IMR-90 (cell line): ENCODE measurements around the gene DPP6. TPM values are rescaled to one million over a fixed set of nuclear protein-coding genes. Genes with fewer than 3 reads are reported as not detected.

Experiments
- ATAC-seq: fragments of 200-7000 bp; cut with Tn5 transposase; 2 replicates; pipeline ENCODE4 v1.9.1; 2020; ENCODE audit warnings: low read depth, mild to moderate bottlenecking, moderate library complexity
- BruUV-seq: library from RNA; stranded (reverse); fragments of 400-500 nt; replicated peaks from 2 replicates; lab custom pipeline; 2021; lab: Mats Ljungman, UMichigan
- CTCF ChIA-PET: fragments of 300-600 bp; formaldehyde crosslinking; extraction: SDS; loops from one replicate; lab custom pipeline; 2021; ENCODE audit warnings: antibody characterized with exemption; lab: Yijun Ruan, JAX
- POLR2A ChIA-PET: fragments of 300-600 bp; sonication (Branson Sonifier 250); formaldehyde crosslinking; loops from one replicate; lab custom pipeline; 2022; ENCODE audit warnings: antibody characterized with exemption; ENCODE audit not compliant: unreplicated experiment; lab: Charles Lee
- DNase-seq: peaks from one replicate; pipeline ENCODE4 v3.0.0; 2013
- H2AFZ ChIP-seq: replicated peaks from 2 replicates; pipeline ENCODE3; 2013; ENCODE audit warnings: low read length, mild to moderate bottlenecking; ENCODE audit not compliant: poor library complexity
- H2AK5ac ChIP-seq: 2 replicates; pipeline ENCODE4 v1.6.1; 2013; ENCODE audit warnings: low read depth, low read length, inconsistent platforms
- H2AK9ac ChIP-seq: replicated peaks from 2 replicates; pipeline ENCODE3; 2013; ENCODE audit warnings: mild to moderate bottlenecking, low read depth, low read length, moderate library complexity; ENCODE audit not compliant: poor library complexity
- H2BK120ac ChIP-seq: 2 replicates; pipeline ENCODE4 v1.6.1; 2013; ENCODE audit warnings: low read depth, low read length, inconsistent platforms
- H2BK15ac ChIP-seq: 3 replicates; pipeline ENCODE4 v1.6.1; 2013; ENCODE audit warnings: low read depth, low read length, inconsistent platforms
- H2BK20ac ChIP-seq: 2 replicates; pipeline ENCODE4 v1.6.1; 2013; ENCODE audit warnings: low read depth, mild to moderate bottlenecking, inconsistent platforms, low read length, moderate library complexity
- H2BK5ac ChIP-seq: 2 replicates; pipeline ENCODE4 v1.6.1; 2013; ENCODE audit warnings: mild to moderate bottlenecking, low read depth, low read length, inconsistent platforms; ENCODE audit not compliant: poor library complexity, severe bottlenecking
- H3K14ac ChIP-seq: replicated peaks from 2 replicates; pipeline ENCODE4 v1.6.1; 2013; ENCODE audit warnings: low read depth, low read length, inconsistent platforms
- H3K18ac ChIP-seq: 2 replicates; pipeline ENCODE4 v1.6.1; 2013; ENCODE audit warnings: low read depth, low read length, control low read depth
- H3K23ac ChIP-seq: 2 replicates; pipeline ENCODE4 v1.6.1; 2013; ENCODE audit warnings: low read depth, low read length, inconsistent platforms
- H3K27ac ChIP-seq: 2 replicates; pipeline ENCODE4 v1.5.1; 2013; ENCODE audit warnings: mild to moderate bottlenecking, control low read depth, low read length; ENCODE audit not compliant: insufficient read depth
- H3K27me3 ChIP-seq: 2 replicates; pipeline ENCODE4 v1.6.1; 2013; ENCODE audit warnings: low read length; ENCODE audit not compliant: control insufficient read depth, insufficient read depth
- H3K36me3 ChIP-seq: 2 replicates; pipeline ENCODE4 v1.6.1; 2013; ENCODE audit warnings: low read length, mixed read lengths; ENCODE audit not compliant: control insufficient read depth, insufficient read depth
- H3K4ac ChIP-seq: 2 replicates; pipeline ENCODE4 v1.6.1; 2013; ENCODE audit warnings: low read depth, low read length, inconsistent platforms
- H3K4me1 ChIP-seq: 2 replicates; pipeline ENCODE4 v1.6.1; 2013; ENCODE audit warnings: low read length, mixed read lengths; ENCODE audit not compliant: control insufficient read depth, insufficient read depth
- H3K4me2 ChIP-seq: 2 replicates; pipeline ENCODE4 v1.6.1; 2013; ENCODE audit warnings: low read depth, mild to moderate bottlenecking, control low read depth, low read length, moderate library complexity
- H3K4me3 ChIP-seq: 2 replicates; pipeline ENCODE4 v1.5.1; 2013; ENCODE audit warnings: low read depth, mild to moderate bottlenecking, control low read depth, low read length, moderate library complexity; ENCODE audit not compliant: insufficient read depth
- H3K56ac ChIP-seq: 2 replicates; pipeline ENCODE4 v1.6.1; 2013; ENCODE audit warnings: low read length, inconsistent platforms; ENCODE audit not compliant: insufficient read depth; ENCODE audit errors: extremely low read depth
- H3K79me1 ChIP-seq, 2 experiments: 2 replicates each; pipeline ENCODE4 v1.6.1; 2013; ENCODE audit warnings: low read length in 2 of 2, inconsistent platforms in 1 of 2, low read depth in 1 of 2
- H3K9ac ChIP-seq: 2 replicates; pipeline ENCODE4 v1.6.1; 2013; ENCODE audit warnings: low read depth, low read length, control low read depth
- H3K9me1 ChIP-seq: 2 replicates; pipeline ENCODE4 v1.6.1; 2013; ENCODE audit warnings: low read length, inconsistent platforms; ENCODE audit not compliant: insufficient read depth
- H3K9me3 ChIP-seq: 2 replicates; pipeline ENCODE4 v1.6.1; 2013; ENCODE audit warnings: low read length; ENCODE audit not compliant: control insufficient read depth, insufficient read depth
- H4K20me1 ChIP-seq: 2 replicates; pipeline ENCODE4 v1.6.1; 2013; ENCODE audit warnings: low read length, inconsistent platforms; ENCODE audit not compliant: insufficient read depth
- H4K5ac ChIP-seq: 2 replicates; pipeline ENCODE4 v1.6.1; 2013; ENCODE audit warnings: mild to moderate bottlenecking, low read depth, low read length, control low read depth
- H4K8ac ChIP-seq, 2 experiments: 2 replicates each; pipeline ENCODE4 v1.6.1; 2013; ENCODE audit warnings: low read depth in 2 of 2, low read length in 2 of 2, control low read depth in 1 of 2, inconsistent platforms in 1 of 2
- H4K91ac ChIP-seq: 2 replicates; pipeline ENCODE4 v1.6.1; 2013; ENCODE audit warnings: low read depth, low read length, inconsistent platforms; ENCODE audit not compliant: insufficient read depth
- CEBPB ChIP-seq: IDR thresholded peaks from 2 replicates; pipeline ENCODE4 v1.6.1; 2012; ENCODE audit warnings: low read depth, low read length, improper control_type of control experiment
- CHD1 ChIP-seq: IDR thresholded peaks from 2 replicates; pipeline ENCODE4 v1.6.1; 2012; ENCODE audit warnings: low read depth, low read length, improper control_type of control experiment
- MAFK ChIP-seq: IDR thresholded peaks from 2 replicates; pipeline ENCODE4 v1.6.1; 2012; ENCODE audit warnings: low read depth, low read length, improper control_type of control experiment
- MAZ ChIP-seq: IDR thresholded peaks from 2 replicates; pipeline ENCODE4 v1.6.1; 2012; ENCODE audit warnings: low read depth, mild to moderate bottlenecking, low read length, improper control_type of control experiment, moderate library complexity, borderline replicate concordance
- MXI1 ChIP-seq: IDR thresholded peaks from 2 replicates; pipeline ENCODE4 v1.6.1; 2012; ENCODE audit warnings: low read depth, mild to moderate bottlenecking, low read length, moderate library complexity, borderline replicate concordance
- POLR2A ChIP-seq: IDR thresholded peaks from 2 replicates; pipeline ENCODE4 v1.6.1; 2012; ENCODE audit warnings: mild to moderate bottlenecking, low read depth, low read length
- RCOR1 ChIP-seq: IDR thresholded peaks from 2 replicates; pipeline ENCODE4 v1.6.1; 2012; ENCODE audit warnings: mild to moderate bottlenecking, low read length, improper control_type of control experiment; ENCODE audit not compliant: insufficient replicate concordance
- RFX5 ChIP-seq: IDR thresholded peaks from 2 replicates; pipeline ENCODE4 v1.8.0; 2012; ENCODE audit warnings: low read depth, mild to moderate bottlenecking, low read length, moderate library complexity
- SMC3 ChIP-seq: fragments of 150-350 bp; IDR thresholded peaks from 2 replicates; pipeline ENCODE4 v1.6.1; 2016; ENCODE audit warnings: low read depth, mild to moderate bottlenecking, antibody characterized with exemption, low read length, moderate library complexity
- USF2 ChIP-seq: fragments of 150-350 bp; IDR thresholded peaks from 2 replicates; pipeline ENCODE4 v1.6.1; 2017; ENCODE audit warnings: mild to moderate bottlenecking, antibody characterized with exemption, low read length, low read depth
- WGBS, 2 experiments: methylation state at CpG; one replicate each; pipeline versions ENCODE4 v1.1.5 to v1.1.7; 2013; ENCODE audit warnings: missing lambda C conversion rate in 2 of 2; ENCODE audit not compliant: insufficient read length in 1 of 2; ENCODE audit errors: extremely low coverage in 2 of 2; 5-methylcytosine and 5-hydroxymethylcytosine counted together
- dilution Hi-C: fragments of 300-500 bp; cut with HindIII; formaldehyde crosslinking; loops from one replicate; pipeline ENCODE4 v1.14.3; 2018; ENCODE audit warnings: low sequenced_read_pairs; ENCODE audit not compliant: unreplicated experiment
- in situ Hi-C: fragments of 300-500 bp; cut with MboI; formaldehyde crosslinking; loops from 3 replicates; pipeline ENCODE4 v1.14.3; 2019; ENCODE audit warnings: low sequenced_read_pairs, inconsistent platforms, mixed read lengths
- intact Hi-C: fragments of 100-400 bp; cut with micrococcal nuclease; formaldehyde crosslinking; loops from 2 replicates; pipeline ENCODE4 v1.10.0; 2022
- polyA plus RNA-seq, 3 experiments: library from polyadenylated mRNA; depleted of rRNA; stranded (reverse); fragments of >200 nt; gene quantifications; 2 replicates each; pipeline ENCODE4 v1.2.3, GENCODE V29; 2012; ENCODE audit warnings: low replicate concordance in 1 of 3
- total RNA-seq: library from RNA; depleted of rRNA; stranded (reverse); fragments of >200 nt; gene quantifications from 2 replicates; pipeline ENCODE4 v1.2.3, GENCODE V29; 2012
- TF ChIP-seq, protein P1 (sequence below): fragments of 150-350 bp; IDR thresholded peaks from 2 replicates; pipeline ENCODE4 v1.6.1; 2016; ENCODE audit warnings: low read depth, mild to moderate bottlenecking, low read length, moderate library complexity, borderline replicate concordance

The DPP6 gene
- total and polyA plus RNA-seq, 2 of the 4 experiments (the other 2 are of a cell fraction), result not detected

GRCh38 chr7:154915600-154915999 is 863.4 kb downstream of the DPP6 start:
- Histone ChIP-seq H3K9me1 (no peaks in the 10 kb centered on the region), H3K4ac (no peak overlapping the region), H2BK20ac (no peak overlapping the region), H3K79me1 (no peaks in the 10 kb centered on the region), H3K9me3 (peaks cover 3% of the 10 kb centered on the region; the same call in 1 of the 2 replicates), H3K4me3 (no peak overlapping the region), H2BK5ac (no peak overlapping the region), H4K5ac (no peak overlapping the region), H2BK15ac (no peak overlapping the region), H3K36me3 (no peaks in the 10 kb centered on the region), H3K9ac (no peak overlapping the region), H4K91ac (no peak overlapping the region), H3K23ac (no peak overlapping the region), H2AK5ac (no peak overlapping the region), H4K20me1 (no peaks in the 10 kb centered on the region), H3K4me2 (no peak overlapping the region), H3K14ac (no peak overlapping the region), H3K27ac (no peak overlapping the region), H2BK120ac (no peak overlapping the region), H2AFZ (peak overlapping the region; percentile 51), H2AK9ac (no peak overlapping the region), H3K18ac (no peak overlapping the region), H3K4me1 (no peaks in the 10 kb centered on the region), H3K27me3 (peaks cover 13% of the 10 kb centered on the region; the same call in 1 of the 2 replicates), H4K8ac (no peak overlapping the region), H3K56ac (no peak overlapping the region)
- dilution Hi-C loops, result no loop called here
- POLR2A ChIA-PET, result no interaction called here
- DNase-seq, result no peak
- BruUV-seq, result no TSS peak
- intact Hi-C loops, result no loop called here
- in situ Hi-C loops, result no loop called here
- TF ChIP-seq MAFK (no peak), CEBPB (no peak), SMC3 (no peak), CHD1 (no peak), MXI1 (no peak), USF2 (no peak), RFX5 (no peak), MAZ (no peak), RCOR1 (no peak), POLR2A (no peak)
- TF ChIP-seq, protein P1, sequence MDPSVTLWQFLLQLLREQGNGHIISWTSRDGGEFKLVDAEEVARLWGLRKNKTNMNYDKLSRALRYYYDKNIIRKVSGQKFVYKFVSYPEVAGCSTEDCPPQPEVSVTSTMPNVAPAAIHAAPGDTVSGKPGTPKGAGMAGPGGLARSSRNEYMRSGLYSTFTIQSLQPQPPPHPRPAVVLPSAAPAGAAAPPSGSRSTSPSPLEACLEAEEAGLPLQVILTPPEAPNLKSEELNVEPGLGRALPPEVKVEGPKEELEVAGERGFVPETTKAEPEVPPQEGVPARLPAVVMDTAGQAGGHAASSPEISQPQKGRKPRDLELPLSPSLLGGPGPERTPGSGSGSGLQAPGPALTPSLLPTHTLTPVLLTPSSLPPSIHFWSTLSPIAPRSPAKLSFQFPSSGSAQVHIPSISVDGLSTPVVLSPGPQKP, result no peak
- 100% methylated on average over 1 of the region's 4 CpGs; no CpG with 5 or more reads in 1 of the 2 experiments for WGBS, 2 experiments
- no peak for ATAC-seq
- CTCF ChIA-PET, result interaction anchor here (1.0 kb wide), 1 partner anchor 11 kb away, joined by 4 read pairs; no protein-coding TSS in a partner anchor
